GM12873 (cell line): ENCODE data around the gene CD74.

Experiments
- CTCF ChIP-seq: IDR thresholded peaks from 2 replicates; pipeline ENCODE4 v1.5.1; 2012; ENCODE audit warnings: low read depth, mild to moderate bottlenecking, moderate library complexity, low read length, control low read depth; ENCODE audit not compliant: insufficient read depth; ENCODE audit errors: missing control alignments

The CD74 gene

GRCh38 chr5:150404941-150405816 lies 7.5 kb downstream of the CD74 start:
- no peak for TF ChIP-seq CTCF

GRCh38 chr5:150404535-150404934 lies 8.2 kb downstream of the CD74 start:
- TF ChIP-seq CTCF, result no peak

- TF ChIP-seq CTCF, result no peak
Observed at GRCh38 chr5:150404121-150404520, 8.6 kb downstream of the CD74 start.

GRCh38 chr5:150402901-150403342 lies 9.8 kb downstream of the CD74 start:
- no peak for TF ChIP-seq CTCF

GRCh38 chr5:150402229-150402773 lies 10.4 kb downstream of the CD74 start:
- TF ChIP-seq CTCF, result no peak

GRCh38 chr5:150401376-150402228 lies 11.1 kb downstream of the CD74 start:
- no peak for TF ChIP-seq CTCF

GRCh38 chr5:150401076-150401375 lies 11.7 kb downstream of the CD74 start:
- TF ChIP-seq CTCF, result no peak
